ENCODE data around the gene SRGN.
"Not testable (repeated sequence)": the region's sequence is repeated elsewhere in the genome, so short reads cannot be mapped to it uniquely, and the experiment has no call there.

SRGN gene

GRCh38 chr10:69091143-69091651 lies 3.3 kb downstream of the SRGN start:
- DNase-seq = no peak

DNA sequence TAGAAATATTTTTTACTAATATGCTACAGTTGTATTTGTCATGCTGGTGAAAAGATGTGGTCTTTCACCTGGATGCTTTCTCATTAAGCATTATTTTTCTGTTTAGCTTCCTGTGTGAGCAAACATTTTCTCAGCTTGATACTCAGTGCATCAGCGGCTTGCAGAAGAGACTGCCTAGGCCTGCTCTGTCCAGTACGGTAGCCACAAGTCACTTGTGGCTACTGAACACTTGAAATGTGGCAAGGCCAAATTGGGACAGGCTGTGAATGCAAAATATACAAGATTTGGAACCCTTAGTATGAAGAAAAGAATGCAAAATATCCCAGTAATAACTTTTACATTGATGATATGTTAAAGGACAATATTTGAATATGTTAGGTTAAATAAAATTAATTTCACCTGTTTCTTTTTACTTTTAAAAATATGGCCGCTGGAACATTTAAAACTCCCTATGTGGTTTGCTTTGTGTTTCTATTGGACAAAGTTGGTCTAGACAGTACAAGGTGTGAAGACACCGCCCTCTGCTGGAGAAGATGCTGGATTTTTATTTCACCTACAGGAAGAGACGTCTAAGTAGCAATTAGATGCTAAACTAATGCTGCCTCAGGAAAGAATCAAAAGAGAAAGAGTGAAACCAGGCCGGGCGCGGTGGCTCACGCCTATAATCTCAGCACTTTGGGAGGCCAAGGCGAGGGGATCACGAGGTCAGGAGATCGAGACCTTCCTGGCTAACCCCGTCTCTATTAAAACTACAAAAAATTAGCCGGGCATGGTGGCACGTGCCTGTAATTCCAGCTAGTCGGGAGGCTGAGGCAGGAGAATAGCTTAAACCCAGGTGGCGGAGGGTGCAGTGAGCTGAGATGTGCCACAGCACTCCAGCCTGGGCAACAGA lies 5.3 kb downstream of the SRGN start:
- DNase-seq = peak; percentile 14

DNA sequence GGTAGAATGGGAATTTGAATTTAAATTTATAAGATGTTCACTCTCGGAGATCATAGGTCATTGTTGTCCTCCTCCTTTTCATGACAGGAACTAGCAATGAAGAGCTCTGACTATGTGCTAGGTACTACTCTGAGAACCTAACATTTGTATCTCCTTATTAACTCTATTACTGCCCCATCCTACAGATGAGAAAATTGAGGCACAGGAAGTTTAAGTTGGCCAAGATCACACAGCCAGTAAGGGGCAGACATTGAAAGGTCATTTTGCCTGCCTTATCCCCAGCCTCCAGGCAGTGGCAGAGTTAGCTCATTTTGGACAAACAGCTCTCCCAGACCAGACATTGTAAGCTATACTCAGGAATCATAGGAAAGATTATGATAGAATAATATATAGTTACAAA lies 6.0 kb downstream of the SRGN start:
- no peak for DNase-seq

- DNase-seq = no peak
Measured at GRCh38 chr10:69096045-69096444, 8.1 kb downstream of the SRGN start.

DNA sequence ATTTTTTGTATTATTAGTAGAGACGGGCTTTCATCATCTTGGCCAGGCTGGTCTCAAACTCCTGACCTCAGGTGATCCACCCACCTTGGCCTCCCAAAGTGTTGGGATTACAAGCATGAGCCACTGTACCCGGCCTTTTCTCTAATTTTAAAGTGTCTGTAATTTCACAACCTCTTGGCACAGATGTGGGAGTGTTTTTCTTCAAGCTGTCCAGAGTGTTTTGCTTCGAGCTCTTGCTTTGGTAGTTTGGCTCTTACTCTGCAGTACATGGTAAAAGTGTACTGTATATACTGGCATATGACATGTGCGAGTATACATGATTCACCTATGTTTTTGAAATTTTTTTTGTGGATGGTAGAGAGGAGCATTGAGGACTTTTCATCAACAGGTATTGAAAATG lies 9.8 kb downstream of the SRGN start:
- no peak for DNase-seq

DNA sequence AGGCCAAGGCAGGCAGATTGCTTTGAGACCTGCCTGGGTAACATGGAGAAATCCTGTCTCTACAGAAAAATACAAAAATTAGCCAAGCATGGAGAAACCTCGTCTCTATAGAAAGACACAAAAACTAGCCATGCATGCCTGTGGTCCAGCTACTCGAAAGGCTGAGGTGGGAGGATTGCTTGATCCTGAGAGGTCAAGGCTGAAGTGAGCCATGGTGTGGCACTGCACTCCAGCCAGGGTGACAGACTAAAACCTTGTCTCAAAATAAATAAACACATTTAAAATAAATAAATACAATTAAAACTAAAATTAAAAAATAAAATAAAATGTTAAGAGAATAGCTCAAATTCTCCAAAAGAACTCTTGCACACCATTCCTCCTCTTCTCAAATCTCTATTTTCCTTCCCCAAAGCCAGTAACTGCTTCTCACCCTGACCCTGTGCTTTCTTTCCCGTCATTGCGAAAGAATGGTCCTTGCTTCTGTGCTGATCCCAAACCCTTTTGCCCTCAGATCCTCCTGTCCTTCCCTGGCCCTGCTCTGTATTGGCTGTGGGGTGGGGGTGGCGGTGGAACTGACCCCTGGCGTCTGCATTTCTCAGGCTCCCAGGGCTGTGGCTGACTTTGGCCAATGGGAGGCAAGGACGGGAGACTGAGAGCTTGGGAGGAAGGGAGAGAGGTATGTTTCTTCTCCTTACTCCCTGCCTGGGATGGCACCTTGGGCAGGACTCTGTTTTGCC lies 12.4 kb downstream of the SRGN start:
- no peak for DNase-seq

DNA sequence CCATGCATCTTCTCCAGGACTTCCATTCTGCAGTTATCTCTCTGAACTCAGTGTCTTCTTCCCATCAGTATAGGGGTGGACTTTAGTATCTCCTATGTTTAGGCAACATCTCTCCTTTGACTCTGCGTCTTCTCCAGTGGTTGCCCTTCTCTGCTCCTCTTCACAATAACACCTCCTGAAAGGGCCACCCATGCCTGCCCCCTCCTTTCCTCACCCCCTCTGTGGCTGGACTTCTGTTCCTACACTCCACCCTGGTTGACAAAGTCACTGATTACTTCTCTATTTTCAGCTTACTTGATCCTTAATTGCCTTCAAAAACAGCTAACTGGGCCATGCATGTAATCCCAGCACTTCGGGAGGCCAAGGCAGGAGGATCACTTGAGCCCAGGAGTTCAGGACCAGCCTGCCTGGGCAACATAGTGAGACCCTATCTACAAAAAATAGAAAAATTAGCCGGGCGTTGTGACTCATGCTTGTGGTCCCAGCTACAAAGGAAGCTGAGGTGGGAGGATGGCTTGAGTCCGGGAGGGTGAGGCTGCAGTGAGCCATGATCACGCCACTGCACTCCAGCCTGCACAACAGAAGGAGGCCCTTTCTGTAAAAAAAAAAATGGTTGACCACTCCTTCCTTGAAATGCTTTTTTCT lies 13.7 kb downstream of the SRGN start:
- no peak for DNase-seq

DNA sequence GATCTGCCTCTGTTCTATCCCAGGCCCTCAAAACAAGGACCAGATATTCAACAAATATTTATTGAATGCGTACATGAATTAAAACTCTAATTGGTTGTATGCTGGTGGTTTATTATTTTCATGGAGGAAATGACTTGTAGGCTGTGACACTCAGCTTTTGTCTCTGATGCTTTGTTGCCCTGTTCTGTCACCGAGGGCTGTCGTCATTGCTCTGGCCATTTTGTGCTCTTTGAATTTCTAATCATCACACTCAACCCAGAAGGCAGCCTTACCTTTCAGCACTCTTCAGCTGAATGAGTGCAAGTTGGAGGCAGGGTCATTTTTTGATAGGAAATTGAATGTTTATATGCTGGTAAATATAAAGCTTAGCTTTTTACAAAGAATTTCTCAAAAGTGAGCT lies 14.5 kb downstream of the SRGN start:
- no peak for DNase-seq

DNA sequence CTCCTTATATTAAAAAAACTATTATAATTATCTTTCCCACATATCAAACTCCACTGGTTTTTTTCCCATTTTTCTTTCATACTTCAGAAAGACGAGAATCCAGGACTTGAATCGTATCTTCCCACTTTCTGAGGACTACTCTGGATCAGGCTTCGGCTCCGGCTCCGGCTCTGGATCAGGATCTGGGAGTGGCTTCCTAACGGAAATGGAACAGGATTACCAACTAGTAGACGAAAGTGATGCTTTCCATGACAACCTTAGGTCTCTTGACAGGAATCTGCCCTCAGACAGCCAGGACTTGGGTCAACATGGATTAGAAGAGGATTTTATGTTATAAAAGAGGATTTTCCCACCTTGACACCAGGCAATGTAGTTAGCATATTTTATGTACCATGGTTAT lies 15.9 kb downstream of the SRGN start:
- DNase-seq = no peak

DNA sequence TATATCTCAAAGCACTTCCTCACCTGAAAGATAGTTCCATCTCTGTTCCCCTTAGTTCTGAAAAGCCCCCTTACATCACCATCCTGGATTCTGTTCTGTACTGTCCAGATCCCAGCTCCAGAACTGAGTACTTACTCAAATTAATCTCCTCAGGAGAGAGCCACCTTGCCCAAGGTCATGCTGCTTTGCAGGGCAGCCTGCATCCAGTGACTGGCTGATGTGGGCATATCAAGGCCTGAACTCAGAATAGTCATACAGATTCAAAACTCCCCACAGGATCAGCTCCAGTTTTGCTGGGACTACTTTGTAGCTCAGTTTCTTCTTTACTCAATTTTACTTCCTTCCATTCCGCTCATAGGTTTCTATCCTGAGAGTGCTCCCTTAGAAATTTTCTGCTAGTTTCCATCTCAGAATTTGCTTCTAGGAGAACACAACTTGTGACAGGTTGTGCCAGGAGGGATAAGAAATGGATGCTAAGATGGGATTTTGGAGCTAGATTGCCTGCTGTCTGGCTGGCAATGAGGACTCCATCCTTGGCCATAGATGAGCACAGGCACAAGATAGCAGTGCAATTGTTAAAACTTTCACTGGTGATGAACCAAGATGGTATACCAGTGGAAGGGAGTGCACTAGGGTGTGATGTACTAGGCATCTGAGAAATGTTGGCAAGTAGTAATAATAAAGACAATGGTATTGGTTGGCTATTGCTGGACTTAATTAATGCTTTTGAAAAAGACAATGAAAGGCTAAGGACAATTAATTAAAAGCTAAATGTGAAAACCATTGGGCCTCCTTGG lies 17.3 kb downstream of the SRGN start:
- no peak for DNase-seq

- no peak for DNase-seq
Measured at GRCh38 chr10:69107176-69107490, 19.2 kb downstream of the SRGN start.

DNA sequence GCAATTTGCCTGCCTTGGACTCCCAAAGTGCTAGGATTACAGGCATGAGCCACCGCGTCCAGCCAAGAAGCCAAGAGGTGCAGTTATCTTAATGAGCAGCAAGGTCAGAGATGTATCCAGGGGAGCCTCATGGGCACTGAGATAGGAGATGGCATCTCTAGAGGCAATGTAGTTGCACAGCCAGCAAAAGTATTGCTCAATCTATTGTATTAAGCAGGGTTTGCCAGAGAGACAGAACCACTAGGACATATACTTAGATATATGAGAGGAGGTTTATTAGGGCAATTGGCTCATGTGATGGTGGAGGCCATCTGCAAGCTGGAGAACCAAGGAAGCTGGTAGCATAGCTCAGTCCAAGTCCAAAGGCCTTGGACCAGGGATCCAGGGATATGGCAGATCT lies 19.8 kb downstream of the SRGN start:
- DNase-seq = no peak

DNA sequence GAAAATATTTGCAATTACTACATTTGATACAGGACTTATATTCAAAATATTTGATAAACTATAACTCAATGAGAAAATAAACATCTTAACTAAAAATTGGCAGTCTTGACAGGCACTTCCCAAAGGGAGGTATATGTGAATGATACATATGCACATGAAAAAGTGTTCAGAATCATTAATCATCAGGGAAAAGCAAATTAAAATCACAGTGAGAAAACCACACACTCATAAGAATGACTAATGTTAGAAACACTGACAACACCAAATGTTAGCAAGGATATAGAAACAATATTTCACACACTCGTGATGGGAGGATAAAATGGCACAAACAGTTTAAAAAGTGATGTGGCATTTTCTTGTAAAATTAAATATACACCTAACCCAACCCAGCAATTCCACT lies 32.0 kb downstream of the SRGN start:
- DNase-seq = no peak

GRCh38 chr10:69123306-69123746 lies 35.4 kb downstream of the SRGN start:
- DNase-seq = no peak

DNA sequence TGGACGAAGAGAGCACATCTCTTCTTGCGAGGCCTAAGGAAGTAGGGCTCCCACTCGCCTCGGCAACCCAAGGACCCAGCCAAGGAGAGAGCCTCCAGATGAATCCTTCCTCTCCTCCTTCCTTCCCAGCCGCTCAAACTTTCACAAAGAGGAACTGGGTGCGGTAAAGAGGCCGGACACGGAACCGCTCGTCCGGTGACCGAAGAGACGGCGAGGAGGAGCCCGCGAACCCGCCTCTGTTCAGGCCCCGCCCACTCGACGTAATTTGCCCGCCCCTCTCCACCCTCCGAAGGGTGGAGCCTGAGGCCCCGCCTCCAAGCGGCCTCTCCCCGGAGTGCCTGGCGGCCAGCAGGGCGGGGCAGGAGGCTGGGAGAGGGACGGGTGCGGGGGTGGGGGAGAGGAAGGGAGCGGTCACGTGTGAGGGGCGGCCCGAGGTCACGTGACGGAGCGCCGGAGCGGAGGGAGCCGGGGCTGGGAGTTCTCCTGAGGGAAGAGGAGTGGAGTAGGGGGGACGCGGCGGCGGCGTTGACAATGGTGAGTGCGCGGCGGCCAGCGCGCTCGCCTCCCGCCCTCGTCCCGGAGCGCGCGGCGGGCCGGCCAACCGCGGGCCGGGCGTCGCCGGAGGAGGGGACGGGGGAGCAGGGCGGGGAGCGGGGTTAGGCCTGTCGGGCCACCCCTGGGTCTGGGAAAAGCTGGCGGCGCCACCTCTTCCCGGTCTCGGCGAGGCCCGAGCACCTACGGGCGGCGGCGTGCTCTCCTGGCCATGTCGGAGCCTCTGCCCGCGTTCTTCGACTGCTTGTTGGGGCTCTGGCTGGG lies 36.1 kb downstream of the SRGN start, which contains the start of gene VPS26A:
VPS26A (plus strand) TSS at position 432 of the 816 bp plus-strand sequence; CDS start at position 532, 100 bp downstream.
- peak; percentile 70 to 91 for DNase-seq

GRCh38 chr10:69124563-69125268 lies 36.8 kb downstream of the SRGN start:
- no peak for DNase-seq

DNA sequence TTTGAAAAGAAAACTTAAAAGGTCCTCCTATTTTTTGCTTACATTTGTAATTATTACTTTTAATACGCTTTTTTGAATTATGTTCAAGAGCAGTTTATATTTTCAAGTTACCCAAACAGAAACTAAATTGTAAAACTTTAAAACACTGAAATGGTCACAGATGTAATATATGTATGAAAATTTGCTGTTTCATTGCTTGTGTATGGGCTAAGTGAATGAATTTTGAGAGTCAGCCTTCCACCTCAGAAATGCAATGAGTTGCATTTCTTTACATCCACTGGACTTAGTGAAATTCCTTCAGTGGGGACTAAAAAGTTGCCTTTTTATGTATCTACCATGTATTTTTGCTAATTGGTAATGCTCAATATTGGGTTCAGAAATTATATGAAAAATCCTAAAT lies 37.7 kb downstream of the SRGN start:
- DNase-seq = no peak

- DNase-seq = no peak
Measured at GRCh38 chr10:69130251-69130650, 42.3 kb downstream of the SRGN start.

DNA sequence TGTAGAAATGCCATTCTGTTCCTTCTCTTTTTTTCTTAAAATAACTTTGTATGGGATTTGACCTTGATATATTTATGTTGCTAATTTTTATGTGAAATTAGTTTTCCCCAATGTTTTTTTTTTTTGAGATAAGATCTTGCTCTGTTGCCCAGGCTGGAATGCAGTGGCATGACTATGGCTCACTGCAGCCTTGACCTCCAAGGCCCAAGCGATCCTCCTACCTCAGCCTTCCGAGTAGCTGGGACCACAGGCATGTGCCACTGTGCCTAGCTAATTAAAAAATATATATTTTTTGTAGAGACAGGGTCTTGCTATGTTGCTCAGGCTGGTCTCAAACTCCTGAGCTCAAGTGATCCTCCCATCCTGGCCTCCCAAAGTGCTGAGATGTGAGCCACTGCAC lies 52.1 kb downstream of the SRGN start:
- DNase-seq = no peak

- DNase-seq = no peak
Measured at GRCh38 chr10:69141304-69141703, 53.4 kb downstream of the SRGN start.

DNA sequence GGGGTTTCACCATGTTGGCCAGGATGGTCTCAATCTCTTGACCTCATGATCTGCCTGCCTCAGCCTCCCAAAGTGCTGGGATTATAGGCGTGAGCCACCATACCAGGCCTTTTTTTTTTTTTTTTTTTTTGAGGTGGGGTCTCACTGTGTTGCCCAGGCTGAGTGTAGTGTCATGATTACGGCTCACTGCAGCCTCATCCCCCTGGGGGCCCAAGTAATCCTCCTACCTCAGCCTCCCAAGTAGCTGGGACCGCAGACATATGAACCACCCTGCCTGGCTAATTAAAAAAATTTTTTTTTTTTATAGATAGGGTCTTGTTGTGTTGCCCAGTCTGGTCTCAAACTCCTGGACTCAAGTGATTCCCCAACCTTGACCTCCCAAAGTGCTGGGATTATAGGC lies 54.2 kb downstream of the SRGN start:
- DNase-seq = not testable (repeated sequence)

Data from NCI-H187 (cell line).